Dendritic cell treated with granulocyte-macrophage colony-stimulating factor and Interleukin-4, amounts not matched to agents 40 ng/mL and 50 ng/mL, for 4 days (primary cell): ENCODE measurements around the gene MTF1.

ENCODE experiments used
- H3K27ac Mint-ChIP-seq: one replicate; pipeline ENCODE4 v1.8.0; 2022; ENCODE audit warnings: mild to moderate bottlenecking, mixed read lengths
- H3K27me3 Mint-ChIP-seq: one replicate; pipeline ENCODE4 v1.8.0; 2022; ENCODE audit warnings: mild to moderate bottlenecking, mixed read lengths
- H3K36me3 Mint-ChIP-seq: one replicate; pipeline ENCODE4 v1.8.0; 2022; ENCODE audit warnings: low read depth, mixed read lengths
- H3K4me1 Mint-ChIP-seq: one replicate; pipeline ENCODE4 v1.8.0; 2022; ENCODE audit warnings: low read depth, mixed read lengths
- H3K4me3 Mint-ChIP-seq: one replicate; pipeline ENCODE4 v1.8.0; 2022; ENCODE audit warnings: mild to moderate bottlenecking, moderate library complexity, mixed read lengths
- H3K9me3 Mint-ChIP-seq: one replicate; pipeline ENCODE4 v1.8.0; 2022; ENCODE audit warnings: mixed read lengths
- intact Hi-C: fragments of 100-400 bp; cut with micrococcal nuclease; formaldehyde crosslinking; loops from one replicate; pipeline ENCODE4 v1.15.0; 2022

The MTF1 gene

DNA sequence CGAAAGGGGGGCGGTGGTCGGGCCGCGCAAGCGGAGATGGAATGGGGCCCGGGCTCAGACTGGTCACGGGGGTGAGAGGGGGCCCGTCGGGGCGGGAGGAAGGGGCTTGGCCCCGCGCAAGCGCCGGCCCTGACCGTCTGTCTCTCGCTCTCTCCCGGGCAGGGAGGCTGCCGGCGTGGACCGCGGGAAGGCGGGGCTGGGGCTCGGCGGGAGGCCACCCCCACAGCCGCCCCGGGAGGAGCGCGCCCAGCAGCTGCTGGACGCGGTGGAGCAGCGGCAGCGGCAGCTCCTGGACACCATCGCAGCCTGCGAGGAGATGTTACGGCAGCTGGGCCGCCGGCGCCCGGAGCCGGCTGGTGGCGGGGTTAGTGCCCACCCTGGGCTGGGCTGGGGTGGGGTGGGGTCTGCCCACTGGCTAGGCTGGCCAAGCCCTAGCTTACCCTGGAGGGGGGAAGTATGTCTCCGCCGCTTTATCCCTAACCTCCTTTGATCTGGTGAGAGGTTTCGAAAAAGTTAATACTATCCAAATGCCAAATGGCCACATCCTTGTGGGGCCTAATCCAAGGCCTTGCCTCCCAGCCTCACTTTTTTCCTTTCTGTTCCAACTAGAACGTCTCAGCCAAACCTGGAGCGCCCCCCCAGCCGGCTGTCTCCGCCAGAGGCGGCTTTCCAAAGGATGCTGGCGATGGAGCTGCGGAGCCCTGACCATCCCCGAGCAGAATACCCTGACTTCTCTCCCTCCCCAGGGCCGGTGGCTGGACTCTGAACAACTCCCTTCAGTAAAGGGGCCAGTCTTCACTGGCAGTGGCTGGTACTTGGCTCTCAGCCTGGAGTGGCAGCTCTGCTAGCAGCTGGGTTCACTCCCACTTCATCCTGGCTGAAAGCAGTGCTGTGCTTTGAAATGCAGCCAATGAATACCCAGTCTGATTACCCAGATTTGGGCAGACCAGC is 50.7 kb downstream of the MTF1 start:
- H3K27me3 Mint-ChIP-seq: no peaks in the 10 kb centered on the region
- H3K36me3 Mint-ChIP-seq: peaks cover 68% of the 10 kb centered on the region
- H3K27ac Mint-ChIP-seq: peak overlapping the region; percentile 94
- H3K9me3 Mint-ChIP-seq: no peaks in the 10 kb centered on the region
- intact Hi-C loops: loop anchor here (2.0 to 10.0 kb wide), 3 partner anchors 50 to 211 kb away; partner anchors contain the start of genes GNL2, MTF1 and SF3A3
- H3K4me1 Mint-ChIP-seq: peaks cover 49% of the 10 kb centered on the region
- H3K4me3 Mint-ChIP-seq: peak overlapping the region; percentile 85

DNA sequence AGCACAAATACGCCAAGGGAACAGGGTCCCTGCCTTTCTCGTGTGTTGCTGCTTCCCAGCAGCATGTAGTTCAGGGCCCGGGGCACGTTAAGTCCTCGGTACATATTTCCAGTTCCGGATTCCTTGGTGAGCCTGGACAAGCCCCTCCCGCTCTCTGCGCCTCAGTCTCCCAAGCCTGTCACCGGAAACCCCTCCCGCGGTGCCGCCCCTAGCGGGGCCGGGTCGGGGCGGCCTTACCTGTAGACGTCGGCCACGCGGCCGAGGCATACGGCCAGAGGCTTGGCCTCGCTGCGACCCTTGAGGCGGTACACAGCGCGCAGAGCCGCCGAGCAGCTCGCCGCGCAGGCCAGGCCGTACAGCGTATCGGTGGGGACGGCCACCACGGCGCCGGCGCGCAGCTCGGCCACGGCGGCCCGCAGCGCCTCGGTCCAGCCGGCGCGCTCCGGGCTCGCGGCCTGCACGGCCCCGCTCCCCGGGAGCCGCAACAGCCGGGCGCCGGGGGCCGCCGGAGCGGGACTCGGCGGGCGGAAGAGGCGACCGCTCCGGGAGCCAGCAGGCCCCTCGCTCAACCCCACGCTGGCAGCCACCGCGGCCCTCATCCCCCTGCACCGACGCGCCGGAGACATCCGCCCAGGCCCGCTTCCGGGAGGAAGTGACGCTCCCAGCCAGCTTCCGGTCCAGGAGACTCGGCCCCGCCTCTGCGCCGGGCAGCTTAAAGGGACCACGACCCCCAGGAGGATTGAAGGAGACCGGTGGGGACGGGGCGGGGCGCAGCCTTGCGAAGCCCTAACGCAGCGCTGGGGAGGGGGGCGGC is 51.6 kb downstream of the MTF1 start, which contains the start of the genes C1orf122 and YRDC:
TSS of gene C1orf122 (plus strand) at position 236 of the 814 bp plus-strand sequence. CDS start 615 bp downstream, outside the sequence.
TSS of gene YRDC (minus strand) at position 654 of the 814 bp plus-strand sequence. CDS start at position 626, 28 bp downstream.
- Mint-ChIP-seq H3K27ac (peak within 1 kb of the TSS; percentile 94), H3K4me1 (peaks cover 44% of the 10 kb centered on the region), H3K36me3 (peaks cover 74% of the 10 kb centered on the region), H3K9me3 (no peaks in the 10 kb centered on the region), H3K27me3 (no peaks in the 10 kb centered on the region), H3K4me3 (peak within 1 kb of the TSS; percentile 85)
- intact Hi-C loops: loop anchor here (2.0 to 10.0 kb wide), 3 partner anchors 51 to 210 kb away; partner anchors contain the start of genes GNL2, MTF1 and SF3A3

DNA sequence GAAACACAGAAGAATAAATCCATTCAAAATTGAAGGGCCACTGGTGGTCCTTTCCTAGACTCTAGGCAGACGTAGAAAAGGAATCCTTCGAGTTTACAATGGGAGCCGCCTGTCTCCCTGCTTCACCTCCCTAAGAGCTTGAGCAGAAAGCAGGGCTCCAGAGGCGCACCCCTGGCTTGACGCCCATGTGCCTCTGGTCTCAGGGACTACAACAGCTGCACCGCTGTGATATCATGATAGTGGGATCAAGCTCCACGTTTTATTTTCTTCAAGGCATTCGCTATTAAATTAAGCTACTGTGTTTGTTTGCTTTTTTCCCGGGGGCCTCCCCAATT is 52.2 kb downstream of the MTF1 start:
- Mint-ChIP-seq H3K27ac (peak overlapping the region; percentile 94), H3K9me3 (no peaks in the 10 kb centered on the region), H3K4me1 (peaks cover 38% of the 10 kb centered on the region), H3K36me3 (peaks cover 74% of the 10 kb centered on the region), H3K4me3 (peak overlapping the region; percentile 85), H3K27me3 (no peaks in the 10 kb centered on the region)
- intact Hi-C loops: loop anchor here (5.0 to 10.0 kb wide), 2 partner anchors 188 to 210 kb away; partner anchors contain the start of genes GNL2 and SF3A3

DNA sequence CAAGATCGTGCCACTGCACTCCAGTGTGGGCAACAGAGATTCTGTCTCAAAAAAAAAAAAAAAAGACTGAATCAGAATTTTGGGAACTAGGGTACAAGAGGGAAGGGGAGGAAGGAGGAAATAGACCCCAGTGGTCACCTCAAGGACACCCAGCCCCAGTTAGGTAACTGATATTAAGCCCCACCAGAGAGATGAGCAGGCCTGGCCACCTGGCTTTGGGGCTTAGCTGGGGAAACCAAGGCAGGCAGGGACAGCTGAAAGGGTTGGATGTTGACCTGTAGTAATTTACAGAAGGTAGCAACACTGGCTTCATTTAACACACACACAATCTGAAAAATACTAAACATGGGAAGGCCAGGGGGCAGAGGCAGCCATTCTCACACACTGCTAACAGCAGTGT is 57.0 kb downstream of the MTF1 start:
- Mint-ChIP-seq H3K27me3 (no peaks in the 10 kb centered on the region), H3K36me3 (peaks cover 78% of the 10 kb centered on the region), H3K27ac (no peak overlapping the region), H3K4me3 (no peak overlapping the region), H3K4me1 (peaks cover 17% of the 10 kb centered on the region), H3K9me3 (no peaks in the 10 kb centered on the region)
- intact Hi-C loops: loop anchor here (10.0 kb wide), 1 partner anchor 192 kb away; the partner anchor contains the start of gene SF3A3

DNA sequence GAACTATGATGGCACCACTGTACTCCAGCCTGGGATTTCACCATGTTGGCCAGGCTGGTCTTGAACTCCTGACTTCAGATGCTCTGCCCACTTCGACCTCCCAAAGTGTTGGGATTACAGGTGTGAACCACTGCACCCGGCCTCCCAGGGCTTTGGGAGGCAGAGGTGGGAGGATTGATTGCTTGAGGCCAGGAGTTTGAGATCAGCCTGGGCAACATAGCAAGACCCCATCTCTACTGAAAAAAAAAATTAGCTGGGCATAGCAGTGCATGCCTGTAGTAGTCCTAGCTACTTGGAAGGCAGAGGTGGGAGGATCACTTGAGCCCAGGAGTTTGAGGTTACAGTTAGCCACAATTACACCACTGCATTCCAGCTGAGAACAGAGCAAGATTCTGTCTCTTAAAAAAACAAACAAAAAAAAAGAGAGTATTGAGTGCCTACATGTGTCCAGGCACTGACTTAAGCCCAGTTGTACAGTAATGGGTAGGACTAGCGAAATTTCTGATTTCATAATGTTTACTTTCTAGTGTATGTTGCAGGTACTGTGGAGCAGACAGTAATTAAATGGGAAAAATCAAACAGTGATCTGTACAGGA is 61.5 kb downstream of the MTF1 start:
- Mint-ChIP-seq H3K27ac (no peak overlapping the region), H3K4me3 (no peak overlapping the region), H3K27me3 (peaks cover 27% of the 10 kb centered on the region), H3K36me3 (peaks cover 35% of the 10 kb centered on the region), H3K4me1 (peaks cover 38% of the 10 kb centered on the region), H3K9me3 (no peaks in the 10 kb centered on the region)
- intact Hi-C loops: no loop called here

DNA sequence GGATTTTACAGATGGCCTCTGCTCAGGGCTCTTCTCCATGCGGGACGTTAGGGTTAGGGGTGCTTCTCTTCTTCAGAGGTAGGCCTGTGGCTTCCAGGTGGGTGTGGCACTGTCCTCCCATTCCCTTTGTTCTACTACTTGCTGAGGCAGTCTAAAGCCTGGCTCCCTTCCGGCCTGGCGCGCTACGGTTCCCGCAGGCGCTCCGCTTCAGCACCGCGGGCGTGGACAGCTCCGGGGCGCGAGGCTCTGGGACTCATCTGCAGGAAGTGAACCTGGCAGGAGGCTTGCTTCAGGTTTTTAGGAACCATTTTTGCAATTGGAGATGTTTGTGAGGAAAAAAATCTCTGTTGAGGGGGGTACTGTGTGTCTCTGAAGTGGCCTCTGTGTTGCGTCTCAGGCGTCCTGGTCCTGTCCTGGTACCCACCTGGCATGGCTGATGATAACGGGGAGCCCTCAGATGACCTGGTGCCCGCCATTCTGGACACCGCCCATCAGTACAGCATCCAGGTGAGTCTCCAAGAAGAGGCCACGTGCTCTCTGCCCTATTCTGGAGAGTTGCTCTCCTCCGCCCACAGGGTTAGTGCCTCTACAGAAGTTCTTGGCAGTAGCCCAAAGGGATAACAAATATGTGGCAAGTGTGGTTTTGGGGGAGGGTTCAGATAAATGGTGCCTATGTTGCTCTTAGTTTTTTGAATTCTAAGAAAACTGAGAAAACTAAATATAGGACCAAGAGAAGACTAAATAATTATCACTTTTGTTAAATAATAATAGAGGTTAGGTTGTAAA is 63.9 kb downstream of the MTF1 start:
- Mint-ChIP-seq H3K36me3 (peaks cover 17% of the 10 kb centered on the region), H3K4me3 (no peak overlapping the region), H3K4me1 (peaks cover 34% of the 10 kb centered on the region), H3K9me3 (no peaks in the 10 kb centered on the region), H3K27me3 (peaks cover 47% of the 10 kb centered on the region), H3K27ac (no peak overlapping the region)
- intact Hi-C loops: no loop called here

DNA sequence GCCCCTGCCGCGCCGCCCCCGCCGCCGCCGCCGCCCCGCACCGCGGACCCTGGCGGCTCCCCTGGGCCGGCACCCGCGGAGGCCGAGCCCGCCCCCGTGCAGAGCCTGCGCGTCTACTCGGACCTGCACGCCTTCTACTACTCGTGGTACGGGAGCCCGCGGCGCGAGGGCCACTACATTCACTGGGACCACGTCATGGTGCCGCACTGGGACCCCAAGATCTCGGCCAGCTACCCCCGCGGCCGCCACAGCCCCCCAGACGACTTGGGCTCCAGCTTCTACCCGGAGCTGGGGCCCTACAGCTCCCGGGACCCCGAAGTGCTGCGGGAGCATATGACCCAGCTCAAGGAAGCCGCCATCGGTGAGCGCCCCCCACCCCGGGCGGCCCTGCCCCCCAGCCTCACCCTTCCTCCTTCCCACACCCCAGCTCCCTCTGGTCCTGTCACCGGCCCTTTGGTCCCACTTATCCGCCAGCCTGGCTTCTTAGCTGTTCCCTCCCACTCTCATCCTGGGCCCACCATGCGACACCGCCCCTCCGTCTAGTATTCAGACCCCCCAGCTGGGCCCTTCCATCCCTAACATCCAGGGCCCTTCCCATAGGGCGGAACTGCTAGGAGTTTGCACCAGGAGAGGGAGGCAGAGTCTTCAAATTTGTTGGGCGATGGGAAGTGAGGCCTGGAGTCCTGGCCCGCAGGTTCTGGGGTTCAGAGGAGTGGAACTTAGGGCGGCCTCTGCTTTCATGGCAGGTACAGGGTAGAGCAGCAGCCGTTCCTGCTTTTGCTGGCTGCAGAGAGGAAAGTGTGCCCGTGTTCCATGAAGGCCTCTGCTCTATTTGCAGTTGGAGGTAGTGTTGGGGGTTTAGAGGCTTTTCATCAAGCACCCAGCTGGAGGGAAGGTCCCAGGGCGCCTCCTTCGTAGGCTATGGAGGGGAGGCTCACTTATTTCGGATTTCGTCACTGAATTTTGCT is 64.7 kb downstream of the MTF1 start:
- H3K36me3 Mint-ChIP-seq: peaks cover 10% of the 10 kb centered on the region
- no peak overlapping the region for H3K27ac Mint-ChIP-seq
- peaks cover 27% of the 10 kb centered on the region for H3K4me1 Mint-ChIP-seq
- H3K9me3 Mint-ChIP-seq: no peaks in the 10 kb centered on the region
- H3K4me3 Mint-ChIP-seq: peak overlapping the region; percentile 62
- peaks cover 56% of the 10 kb centered on the region for H3K27me3 Mint-ChIP-seq
- intact Hi-C loops: no loop called here

DNA sequence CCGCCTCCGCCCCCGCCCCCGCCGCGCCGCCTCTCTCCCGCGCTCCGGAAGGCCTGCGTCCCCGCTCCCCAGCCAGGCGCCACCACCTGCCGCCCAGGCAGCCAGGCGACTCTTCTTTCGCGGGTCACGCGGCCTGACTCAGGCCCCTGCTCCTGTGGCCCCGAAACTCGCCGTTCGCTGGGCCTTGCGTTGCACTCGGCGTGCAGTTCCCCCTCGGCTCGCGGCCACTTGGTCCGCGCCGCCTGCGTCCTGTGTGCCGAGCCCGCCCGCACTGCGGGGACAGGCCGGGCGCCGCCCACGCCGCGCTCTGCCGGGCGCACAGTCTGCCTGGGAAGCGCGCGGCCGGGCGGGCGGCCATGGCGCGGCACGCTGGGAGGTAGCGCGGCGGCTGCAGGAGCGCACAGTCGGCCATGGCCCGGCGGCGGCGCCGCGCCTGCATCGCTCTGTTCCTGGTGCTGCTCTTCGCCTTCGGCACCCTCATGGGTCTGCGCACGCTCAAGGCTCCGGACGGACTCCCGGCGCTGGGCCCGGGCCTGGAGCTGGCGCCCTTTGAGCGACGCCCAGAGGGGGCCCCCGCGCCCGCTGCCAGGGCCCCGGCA is 65.5 kb downstream of the MTF1 start, which contains the start of gene MANEAL:
TSS of gene MANEAL (plus strand) at position 75 of the 599 bp plus-strand sequence. CDS start at position 411, 336 bp downstream.
- intact Hi-C loops: no loop called here
- peak within 1 kb of the TSS; percentile 80 for H3K4me3 Mint-ChIP-seq
- no peaks in the 10 kb centered on the region for H3K9me3 Mint-ChIP-seq
- peaks cover 2% of the 10 kb centered on the region for H3K36me3 Mint-ChIP-seq
- no peak within 1 kb of the TSS for H3K27ac Mint-ChIP-seq
- H3K4me1 Mint-ChIP-seq: peaks cover 27% of the 10 kb centered on the region
- peaks cover 59% of the 10 kb centered on the region for H3K27me3 Mint-ChIP-seq

DNA sequence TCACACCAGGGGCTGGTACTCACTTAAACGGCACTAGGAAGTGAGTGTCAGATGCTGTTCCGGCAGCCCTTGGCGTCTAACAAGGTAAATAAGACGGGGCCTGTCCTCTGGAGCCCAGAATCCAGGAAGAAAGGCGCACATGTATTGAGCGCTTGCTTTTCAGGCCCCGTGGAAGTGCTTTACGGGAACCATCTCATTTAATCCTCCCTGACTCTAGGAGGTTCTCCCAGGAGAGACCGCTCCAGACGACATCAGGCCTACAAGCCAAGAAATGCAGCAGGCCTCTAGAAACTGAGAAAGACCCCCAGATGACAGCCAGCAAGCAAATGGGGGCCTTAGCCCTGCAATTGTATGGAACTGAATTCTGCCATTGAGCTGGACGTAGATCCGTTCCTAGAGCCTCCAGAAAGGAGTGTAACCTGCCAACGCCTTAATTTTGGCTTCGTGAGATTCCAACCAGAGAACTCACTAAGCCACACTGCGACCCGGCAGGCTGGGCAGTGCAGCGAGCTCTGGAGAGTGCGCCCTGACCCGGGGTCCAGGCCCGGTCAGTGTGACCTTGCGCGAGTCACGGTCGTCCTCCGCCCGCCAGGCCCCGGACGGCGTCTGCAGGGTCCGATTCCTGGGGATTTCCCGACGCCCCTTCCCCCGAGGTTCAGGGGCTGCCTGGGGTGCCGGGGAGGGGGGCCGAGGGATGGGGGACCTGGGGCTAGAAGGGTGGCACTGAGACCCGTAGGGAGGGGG is 66.3 kb downstream of the MTF1 start:
- no peaks in the 10 kb centered on the region for H3K9me3 Mint-ChIP-seq
- H3K27ac Mint-ChIP-seq: no peak overlapping the region
- peaks cover 66% of the 10 kb centered on the region for H3K27me3 Mint-ChIP-seq
- peak overlapping the region; percentile 30 for H3K4me3 Mint-ChIP-seq
- H3K36me3 Mint-ChIP-seq: no peaks in the 10 kb centered on the region
- H3K4me1 Mint-ChIP-seq: peaks cover 27% of the 10 kb centered on the region
- intact Hi-C loops: no loop called here

DNA sequence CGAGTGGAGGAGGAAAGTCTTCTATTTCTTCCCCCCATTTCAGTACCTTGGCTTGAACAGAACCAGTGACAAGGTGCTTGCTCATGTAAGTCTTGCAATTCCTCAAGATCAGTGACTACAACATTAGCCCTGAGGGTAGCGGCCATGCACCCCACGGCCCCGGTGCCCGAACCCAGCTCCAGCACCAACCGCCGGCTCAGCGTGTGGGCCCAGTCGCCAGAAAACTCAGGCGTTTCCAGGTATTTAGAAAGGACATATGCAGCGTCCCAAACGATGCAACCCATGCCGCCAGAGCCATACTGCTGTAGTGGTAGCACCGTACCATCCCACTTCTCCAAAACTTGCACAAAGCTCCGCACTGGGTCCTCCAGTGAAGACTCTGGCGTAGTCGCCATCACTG is 76.9 kb downstream of the MTF1 start:
- intact Hi-C loops: no loop called here
- Mint-ChIP-seq H3K4me3 (no peak overlapping the region), H3K36me3 (no peaks in the 10 kb centered on the region), H3K4me1 (no peaks in the 10 kb centered on the region), H3K27me3 (peaks cover 26% of the 10 kb centered on the region), H3K9me3 (no peaks in the 10 kb centered on the region), H3K27ac (no peak overlapping the region)

DNA sequence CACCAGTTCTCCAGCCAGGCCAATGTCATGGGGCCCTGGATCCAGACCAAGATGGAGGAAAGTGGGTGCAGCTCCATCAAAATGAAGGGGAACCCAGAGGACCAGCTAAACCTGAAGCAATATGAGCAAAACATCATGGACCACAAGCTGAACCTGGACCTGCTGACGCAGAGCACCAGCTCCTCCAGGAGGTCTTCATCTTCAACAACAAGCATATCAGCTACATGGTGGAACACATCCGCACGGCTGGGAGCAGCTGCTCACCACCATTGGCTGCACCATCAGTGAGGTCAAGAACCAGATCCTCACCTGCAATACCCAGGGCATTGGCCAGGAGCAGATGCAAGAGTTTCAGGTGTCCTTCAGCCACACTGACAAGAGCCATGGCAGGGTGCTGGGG is 80.7 kb downstream of the MTF1 start:
- Mint-ChIP-seq H3K27ac (no peak overlapping the region), H3K9me3 (no peaks in the 10 kb centered on the region), H3K36me3 (no peaks in the 10 kb centered on the region), H3K4me1 (no peaks in the 10 kb centered on the region), H3K4me3 (no peak overlapping the region), H3K27me3 (peaks cover 34% of the 10 kb centered on the region)
- intact Hi-C loops: no loop called here
